Germinal center (tissue), 1 donor: ENCODE results near the gene GNB1L.

Experiments
- DNase-seq: peaks from one replicate; pipeline ENCODE4 v3.0.0; 2012; ENCODE audit warnings: mixed read lengths, low spot score

The GNB1L gene, protein sequence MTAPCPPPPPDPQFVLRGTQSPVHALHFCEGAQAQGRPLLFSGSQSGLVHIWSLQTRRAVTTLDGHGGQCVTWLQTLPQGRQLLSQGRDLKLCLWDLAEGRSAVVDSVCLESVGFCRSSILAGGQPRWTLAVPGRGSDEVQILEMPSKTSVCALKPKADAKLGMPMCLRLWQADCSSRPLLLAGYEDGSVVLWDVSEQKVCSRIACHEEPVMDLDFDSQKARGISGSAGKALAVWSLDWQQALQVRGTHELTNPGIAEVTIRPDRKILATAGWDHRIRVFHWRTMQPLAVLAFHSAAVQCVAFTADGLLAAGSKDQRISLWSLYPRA

DNA sequence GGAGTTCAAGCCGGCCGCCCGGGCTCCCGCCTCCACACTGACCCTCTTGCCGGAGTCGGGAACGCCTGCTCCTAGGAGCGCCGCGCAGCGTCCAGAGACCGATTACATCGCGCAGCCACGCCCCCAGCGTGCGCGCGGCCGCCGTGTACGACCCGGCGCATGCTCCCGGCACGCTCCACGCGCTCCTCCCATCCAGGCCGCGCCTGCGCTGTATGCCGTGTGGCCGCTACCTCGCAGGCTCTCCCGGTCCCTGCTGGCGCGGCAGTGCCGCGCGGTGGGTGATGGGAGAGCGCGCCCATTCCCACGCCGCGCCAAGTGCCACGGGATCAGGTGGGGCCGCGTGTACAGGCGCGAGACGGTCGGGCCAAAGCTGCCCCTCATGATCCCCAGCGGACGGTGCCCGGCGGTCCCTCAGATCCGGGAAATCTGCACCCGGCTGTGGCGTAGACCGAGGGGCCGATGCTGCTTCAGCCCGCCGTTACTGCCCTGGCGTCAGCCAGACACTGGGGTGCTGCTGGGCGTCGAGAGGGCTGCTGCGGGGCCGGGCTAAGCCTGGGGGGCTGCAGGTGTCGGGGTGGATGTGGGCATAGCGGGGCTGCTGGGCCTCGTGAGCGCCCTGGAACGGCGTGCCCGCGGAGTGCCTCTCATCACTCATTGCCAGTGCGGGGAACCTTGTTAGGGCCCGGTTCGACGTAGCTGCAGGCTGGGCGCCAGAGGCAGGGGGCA, at the start of gene GNB1L, which contains the start of gene RTL10:
Gene GNB1L, minus strand, starts transcription at position 97 of the 726 bp plus-strand sequence. CDS start 33,519 bp downstream, outside the sequence.
Gene RTL10, minus strand, starts transcription at position 97 of the 726 bp plus-strand sequence. CDS start 2,613 bp downstream, outside the sequence.
- peak; percentile 98 for DNase-seq

DNA sequence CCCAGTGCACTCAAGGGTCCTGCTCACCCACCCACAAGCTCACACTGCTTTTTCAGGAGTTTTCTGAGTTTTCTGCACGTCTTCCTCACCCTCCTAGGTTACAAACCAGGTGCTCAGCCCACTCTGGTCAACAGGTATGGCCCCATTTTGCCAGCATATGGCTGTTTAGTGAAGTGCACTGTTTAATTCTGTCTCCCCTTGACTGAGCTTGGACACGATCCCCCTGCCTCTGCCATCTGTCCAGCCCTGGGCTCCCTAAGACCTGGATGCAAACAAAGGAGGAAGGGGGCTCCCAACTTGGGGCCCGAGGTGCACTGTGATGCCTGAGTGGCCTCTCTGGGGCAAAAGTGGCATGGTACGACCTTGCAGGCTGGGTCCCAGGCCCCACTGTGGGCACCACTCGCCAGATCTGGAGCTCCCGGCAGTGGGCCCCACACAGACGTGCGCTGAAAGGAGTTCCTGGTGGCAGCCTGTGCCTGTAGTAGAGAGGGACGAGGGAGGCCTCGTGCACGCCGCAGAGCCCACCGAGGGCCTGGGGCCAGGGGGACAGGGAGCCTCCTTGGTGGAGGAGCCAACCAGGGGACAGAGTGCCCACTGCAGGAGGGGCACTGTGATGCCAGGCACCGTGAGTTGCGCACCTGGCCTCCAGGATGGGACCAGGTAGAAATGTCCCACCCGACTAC, 49.6 kb upstream of the GNB1L start:
- DNase-seq: no peak

DNA sequence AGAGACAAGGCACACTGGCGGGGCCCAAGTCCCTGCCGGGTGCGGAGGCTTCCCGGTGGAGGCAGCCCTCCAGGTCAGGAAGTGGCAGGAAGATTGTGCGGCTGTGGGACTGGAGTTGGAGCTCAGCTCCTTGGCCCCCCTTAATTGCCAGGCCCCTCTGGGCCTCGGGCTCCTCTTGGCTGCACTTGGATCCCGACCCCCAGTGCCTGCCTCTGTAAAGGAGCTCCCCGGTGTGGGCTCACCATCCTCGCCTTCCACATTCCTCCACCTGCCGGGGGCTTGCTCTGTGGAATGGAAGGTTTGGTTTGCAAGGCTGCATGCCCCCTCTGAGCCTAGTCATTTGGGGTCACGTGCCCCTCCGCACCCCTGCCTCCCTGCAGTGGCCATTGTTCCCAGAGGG, 48.8 kb upstream of the GNB1L start:
- no peak for DNase-seq

DNA sequence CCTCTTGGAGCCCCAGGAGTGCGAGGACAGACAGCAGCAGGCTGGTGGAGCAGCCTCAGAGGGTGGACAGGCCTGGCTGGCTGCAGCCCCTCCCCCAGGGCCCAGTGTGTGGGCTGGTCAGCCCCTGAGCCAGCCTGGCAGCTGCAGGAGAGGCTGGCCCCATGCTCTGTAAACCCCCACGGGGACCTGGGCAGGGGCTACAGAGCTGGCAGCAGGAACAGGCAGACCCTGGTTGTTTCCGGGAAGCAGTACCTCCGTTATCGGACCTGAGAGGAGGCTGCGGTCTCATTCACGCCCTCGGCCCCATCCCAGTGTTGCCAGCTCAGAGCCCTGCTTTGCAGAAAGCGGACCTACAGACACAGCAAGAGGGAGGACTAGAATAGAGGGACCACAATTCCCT, 48.4 kb upstream of the GNB1L start:
- DNase-seq: no peak

DNA sequence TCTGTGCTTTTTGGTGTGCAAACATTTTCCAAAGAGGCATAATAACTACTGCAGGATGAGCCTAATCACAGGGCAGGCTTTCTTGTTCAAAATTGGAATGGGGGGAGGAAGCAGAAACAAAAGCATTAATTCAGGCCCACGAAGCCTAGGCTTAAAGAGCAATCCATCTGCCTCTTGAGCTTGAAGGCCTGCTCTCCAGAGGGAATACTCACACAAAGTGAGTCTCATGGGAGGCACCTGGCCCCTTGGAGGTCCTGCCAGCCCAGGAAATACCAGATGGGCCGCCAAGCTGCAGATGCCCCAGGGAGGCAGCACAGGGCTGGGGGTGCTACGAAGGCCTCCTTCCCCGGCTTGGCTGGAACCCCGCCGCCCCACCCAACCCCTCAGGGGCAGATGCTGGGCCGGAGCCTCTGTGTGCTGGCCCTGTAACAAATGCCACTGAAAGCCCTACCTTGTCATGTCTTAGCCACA, 47.6 kb upstream of the GNB1L start:
- DNase-seq: no peak

DNA sequence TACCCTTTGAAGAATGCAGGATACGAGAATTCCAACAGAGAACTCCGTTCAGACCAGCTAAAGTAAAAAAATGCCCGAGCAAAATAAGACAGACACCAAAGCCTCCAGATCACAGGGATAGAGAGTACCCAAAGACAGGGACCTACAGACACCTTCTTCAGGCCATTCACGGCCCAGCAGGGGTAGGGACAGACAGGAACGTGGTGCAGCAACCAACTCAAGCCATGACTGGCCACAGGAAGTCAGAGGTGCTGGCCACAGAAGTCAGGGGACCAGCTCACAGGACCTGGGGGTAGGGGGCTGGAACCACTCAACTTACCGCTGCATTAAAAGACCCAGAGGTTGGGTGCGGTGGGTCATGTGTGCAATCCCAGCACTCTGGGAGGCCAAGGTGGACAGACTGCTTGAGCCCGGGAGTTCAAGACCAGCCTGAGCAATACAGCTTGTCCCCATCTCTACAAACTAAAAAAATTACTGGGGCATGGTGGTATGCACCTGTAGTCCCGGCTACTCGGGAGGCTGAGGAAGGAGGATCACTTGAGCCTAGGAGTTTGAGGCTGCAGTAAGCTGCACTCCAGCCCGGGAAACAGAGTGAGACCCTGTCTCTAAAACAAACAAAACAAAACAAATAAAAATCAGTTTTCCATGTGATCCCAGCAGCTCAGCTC, 47.0 kb upstream of the GNB1L start:
- DNase-seq: no peak

DNA sequence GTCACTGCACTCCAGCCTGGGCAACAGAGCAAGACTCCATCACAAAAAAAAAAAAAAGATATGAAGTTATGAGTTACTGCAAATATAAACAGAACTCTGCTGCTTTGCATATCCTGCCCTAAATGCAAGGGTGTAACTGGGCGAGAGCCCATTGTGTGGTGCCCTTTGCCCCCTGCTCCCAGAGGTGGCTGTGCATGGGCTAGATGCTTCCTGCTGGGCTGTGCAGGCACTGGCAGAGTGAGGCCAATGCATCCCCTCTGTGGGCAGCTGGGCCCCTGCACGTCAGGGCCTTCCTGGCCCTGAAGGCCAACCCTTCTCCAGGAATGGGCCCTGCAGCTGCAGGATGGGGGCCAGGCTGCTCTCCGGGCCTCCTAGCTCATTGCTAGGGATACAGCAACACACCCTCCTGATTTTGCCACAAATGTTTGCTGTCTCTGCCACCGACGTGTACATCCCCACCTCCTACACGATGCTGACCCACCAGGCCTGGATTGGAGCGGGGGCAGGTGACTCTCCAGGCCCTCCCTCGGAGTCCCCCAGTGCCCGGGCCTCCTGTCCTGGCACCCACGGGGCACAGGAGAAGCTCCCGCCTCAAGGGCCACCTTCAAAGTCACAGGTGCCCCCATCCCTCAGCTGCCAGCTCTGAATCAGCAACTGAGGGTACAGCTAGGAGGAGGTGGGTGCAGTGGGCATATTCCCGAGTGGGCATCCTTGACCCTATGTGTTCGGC, 46.2 kb upstream of the GNB1L start:
- no peak for DNase-seq

DNA sequence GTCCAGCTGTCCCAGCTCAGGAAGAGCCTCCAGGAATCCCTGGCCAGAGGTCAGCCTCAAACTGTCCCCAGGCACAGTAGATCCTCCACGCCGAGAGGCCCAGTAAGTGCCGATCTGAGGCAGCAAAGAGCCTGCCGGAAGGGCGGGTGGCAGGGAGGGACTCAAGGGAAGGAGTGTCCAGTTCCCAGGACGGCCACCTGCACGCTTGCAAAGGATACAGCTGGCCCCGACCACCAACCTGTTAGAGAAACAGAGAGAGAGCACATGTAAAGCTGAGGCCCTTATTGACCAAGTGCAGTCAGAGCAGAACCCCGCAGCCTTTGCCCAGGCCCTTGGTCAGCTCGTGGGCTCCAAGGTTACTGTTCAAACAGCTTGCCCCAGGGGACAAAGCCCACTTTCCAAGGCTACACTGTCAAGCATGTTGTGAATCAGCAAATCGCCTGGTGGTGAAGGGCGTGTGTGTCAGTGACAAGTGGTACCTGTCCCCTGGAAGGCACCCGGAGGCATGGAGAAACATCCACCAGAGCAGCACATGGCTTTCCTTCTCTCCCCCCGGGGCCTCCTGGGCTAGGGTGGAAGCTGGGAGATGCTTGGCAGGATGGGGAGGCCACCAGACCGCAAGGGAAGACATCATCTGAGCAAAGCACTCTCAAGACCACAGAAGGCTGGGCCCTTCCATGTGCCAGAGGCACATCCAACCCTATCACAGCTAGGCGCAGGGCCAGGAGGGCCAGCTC, 44.3 kb upstream of the GNB1L start:
- no peak for DNase-seq

DNA sequence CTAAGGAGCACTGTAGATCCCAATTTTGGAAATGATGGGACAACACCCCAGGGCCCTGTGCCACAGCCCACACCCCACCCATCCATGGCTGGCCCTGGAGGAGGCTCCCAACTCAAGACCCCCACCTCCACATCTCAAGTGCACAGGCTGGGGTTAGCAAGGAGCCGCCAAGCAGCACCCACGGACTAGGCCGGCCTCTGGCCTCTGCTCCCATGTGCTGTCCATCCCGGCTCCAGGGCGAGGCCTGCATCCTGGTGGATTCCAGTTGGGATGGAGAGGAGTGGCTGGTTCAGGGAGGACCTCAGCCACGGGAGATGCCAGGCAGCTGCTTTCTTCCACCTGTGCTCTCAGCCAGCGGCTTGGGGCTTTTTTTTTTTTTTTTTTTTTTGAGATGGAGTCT, 43.5 kb upstream of the GNB1L start:
- DNase-seq: no peak

DNA sequence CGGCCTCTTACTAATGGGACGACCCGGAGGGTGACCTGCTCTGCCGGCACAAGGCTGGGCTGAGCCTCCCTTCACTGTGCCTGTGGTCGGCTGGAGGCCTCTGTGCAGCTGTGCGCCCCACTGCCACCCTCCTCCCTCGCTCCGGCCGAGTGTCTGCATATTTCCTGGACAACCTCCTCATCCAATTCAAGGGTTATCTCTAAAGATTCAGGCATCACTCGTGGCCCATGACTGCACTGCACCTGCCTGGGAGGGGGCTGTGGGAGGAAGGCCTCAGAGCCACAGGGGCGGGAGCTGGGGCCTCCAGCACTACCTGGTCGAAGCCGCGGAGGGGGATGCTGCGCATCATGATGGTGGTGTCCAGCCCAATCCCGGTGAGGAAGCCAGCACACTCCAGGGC, 43.1 kb upstream of the GNB1L start:
- no peak for DNase-seq

DNA sequence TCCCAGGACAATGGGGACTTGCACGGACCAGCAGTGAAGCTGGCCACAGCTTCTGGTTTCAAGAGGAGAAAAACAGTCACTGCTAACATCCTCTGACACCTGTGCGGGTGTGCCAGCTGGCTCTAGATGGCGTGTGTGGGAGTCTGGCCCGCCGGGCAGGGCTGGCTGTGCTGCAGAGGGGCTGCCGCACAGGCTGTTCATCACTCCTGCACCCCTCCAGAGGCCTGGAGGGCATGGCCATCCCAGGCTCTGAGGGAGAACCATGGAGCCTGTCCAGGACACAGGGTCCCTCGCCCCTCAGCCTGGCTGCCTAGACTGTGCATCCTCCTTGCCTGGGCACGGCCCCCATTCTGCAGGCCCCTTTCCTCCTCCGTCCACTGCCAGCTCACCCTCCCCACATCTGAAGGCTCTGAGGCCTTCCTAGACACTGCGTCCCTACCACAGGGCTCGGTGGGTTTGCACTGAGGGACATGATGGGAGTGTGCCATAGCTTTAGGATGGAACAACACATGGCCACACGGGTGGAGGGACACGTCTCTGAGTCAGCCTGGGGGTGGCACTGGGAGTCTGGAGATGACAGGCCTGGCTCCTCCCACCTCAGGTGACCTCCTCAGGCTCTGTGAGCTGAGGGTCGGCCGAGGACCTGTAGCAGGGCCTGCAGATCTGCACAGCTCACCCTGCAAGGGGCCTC, 42.1 kb upstream of the GNB1L start:
- peak; percentile 49 for DNase-seq

DNA sequence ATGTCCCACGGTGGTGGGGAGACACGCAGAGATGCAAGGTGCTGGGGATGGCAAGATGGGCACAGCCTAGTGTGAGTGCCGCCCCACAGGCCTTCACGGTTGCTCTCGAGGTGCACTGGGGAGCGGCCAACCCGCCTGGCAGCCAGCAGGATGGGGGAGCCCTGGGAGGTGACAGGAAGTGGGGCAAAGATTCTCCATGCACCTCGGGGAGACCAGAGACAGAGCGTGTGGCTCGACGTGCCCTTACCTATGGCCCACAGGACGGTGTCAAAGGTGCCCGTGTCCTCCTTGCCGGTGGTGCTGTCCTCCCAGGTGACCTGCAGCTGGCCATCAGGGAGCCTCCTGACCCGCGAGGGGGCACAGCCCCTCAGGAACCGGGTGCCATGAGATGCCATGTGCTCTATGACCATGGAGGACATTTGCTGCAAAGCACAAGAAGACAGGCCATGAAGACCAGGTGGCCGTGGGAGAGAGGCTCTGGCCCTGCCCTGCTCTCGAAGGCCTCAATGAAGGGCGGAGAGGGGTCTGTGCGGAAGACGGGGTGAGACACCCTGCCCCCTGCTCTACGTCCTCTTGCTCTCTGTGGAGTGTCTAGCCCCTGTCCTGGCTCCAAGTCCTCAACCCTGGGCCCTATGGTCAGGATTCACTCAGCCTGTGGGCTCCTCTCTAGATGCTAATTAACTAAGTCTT, 40.6 kb upstream of the GNB1L start:
- no peak for DNase-seq

DNA sequence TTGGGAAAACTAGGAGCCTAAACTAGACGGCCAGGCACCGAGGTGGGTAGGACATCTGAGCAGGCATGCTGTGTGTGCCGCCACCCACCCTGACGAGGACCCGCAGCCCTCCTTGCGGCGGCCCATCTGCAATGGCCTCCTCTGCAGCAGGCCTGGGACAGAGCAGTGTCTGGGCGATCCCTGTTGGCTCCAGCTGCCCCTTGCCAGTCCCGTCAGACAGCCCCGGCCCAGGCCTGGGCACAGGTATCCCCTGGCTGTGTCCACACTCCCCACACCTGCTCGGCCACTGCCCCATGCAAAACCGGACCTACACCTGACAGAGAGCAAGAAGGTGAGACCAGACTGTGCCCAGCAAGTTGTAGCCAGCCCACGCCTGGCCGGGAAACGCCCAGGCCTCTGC, 38.7 kb upstream of the GNB1L start:
- no peak for DNase-seq

DNA sequence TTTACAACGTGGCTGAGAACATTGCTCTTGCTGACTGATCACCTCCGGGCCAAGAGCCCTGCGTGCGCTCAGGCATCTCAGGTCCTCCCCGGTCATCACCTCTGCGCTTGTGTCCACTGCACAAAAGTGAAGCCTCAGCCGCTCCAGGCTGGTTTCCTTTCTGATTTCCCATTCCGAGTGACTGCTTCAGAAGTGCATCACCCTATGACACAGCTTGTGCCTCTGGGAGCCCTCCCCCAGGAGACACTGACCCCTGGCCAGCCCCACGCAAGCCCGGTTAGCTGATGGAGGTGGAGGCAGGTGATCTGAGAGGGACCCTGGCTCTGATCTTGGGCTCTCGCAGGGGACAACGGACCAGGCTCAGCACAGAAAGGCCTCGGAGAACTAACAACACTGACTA, 38.3 kb upstream of the GNB1L start:
- no peak for DNase-seq

DNA sequence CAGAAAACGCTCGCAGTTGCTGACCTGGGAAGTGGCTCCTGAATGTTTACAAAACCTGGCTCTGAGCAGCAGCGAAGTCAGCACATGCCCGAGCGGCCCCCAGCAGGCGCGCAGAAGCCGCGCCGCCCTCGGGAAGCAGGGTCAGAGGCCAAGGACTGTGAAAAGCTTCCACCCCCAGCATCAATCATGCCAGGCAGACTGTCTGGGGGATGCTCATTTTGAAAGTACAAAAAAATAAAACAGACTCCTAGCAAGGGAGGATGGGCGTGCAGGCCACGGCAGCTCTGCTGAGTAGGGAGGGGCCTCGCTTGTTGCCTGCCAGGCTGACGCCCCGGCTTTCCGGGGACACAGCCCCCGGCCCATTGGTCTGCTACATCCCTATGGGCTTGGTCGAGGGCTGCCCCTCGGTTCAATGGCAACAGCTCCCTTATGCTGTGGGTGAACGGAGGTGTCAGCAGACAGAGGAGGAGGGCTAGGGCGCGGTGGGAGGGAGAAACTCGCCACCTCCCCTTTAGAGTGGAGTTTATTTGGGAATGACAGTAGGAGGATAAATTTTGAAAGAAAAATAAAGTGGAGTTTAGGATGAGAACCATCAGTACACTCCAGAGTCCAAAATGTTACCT, 37.7 kb upstream of the GNB1L start:
- peak; percentile 47 for DNase-seq

DNA sequence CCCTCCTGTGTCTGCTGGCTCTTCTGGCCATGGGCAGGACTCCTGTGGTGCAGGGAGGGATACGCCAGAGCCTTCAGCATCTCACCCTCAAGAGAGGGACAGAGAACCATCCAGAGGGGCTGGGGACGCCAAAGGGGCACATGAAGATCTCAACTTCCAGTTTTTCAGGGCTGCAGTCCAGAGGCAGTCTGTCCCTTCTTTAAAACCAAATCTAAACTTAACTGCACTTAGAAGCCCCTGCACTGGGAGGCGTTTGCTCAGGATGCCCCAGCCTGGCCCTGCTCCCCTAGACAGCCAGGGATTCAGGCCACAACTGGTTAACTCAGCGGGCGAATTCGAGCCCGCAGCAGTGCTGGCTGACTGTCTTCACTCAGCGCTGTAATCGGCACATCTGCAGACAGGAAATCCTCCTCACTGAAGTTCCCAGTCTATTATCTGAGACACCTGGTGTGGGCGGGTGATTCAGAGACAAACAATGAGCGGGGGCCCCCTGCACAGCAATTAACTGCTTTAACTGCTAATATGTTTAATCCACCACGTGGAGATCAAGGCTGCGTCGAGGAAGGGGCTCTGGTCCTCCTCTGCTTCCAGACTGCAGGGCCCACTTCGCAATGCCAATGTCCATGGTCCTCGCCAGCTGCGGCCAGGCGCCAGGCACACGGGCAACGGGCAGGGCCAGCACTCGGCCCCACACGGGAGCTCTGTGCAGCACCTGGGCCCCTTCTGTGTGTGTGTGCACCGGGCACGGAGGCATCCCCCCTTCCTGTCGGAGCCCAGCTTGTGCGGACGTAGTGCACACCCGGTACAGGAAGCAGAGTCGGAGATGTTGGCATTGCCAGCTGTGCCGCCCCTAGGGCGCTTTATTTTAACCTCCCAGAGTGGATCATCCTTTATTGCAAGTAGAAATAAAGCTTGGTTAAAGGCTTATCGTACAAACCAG, 36.9 kb upstream of the GNB1L start:
- peak; percentile 84 for DNase-seq

DNA sequence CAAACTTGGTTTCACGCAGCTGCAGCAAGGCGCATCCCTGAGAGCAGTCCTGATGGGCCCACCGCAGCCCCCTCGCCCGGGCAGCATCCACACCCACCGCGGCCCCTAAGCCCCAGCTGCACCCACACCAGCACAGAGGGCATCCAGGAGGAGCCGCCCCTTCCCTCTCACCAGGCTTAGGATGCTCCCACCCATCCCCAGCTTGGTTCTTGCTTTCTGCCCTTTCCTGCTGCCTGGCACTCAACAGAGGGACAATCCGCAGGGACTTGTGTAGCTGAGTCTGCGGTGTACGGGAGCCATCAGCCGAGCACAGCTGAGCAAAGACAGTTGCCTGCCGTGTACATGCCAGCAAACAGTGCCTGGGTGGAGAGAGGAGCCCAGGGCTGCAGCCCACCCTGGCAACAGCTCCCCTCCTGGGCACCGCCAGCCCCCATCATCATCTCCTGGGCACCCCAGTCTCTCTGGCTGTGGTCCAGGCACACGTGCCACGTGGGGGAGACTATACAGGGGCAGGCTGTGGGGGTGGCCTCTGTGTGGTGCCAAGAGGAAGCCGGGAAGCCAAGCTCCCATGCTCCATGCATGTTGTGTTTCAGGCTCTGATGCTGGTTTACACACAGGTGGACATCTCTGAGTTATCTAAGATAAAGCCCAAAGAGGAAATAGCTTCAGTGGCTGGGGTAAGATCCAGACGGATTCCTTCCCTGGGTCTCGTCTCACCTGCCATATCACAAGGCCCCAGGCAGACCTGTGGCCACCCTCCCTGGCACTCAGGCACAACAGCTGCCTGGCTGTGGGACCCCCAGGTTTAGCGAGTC, 36.0 kb upstream of the GNB1L start:
- no peak for DNase-seq
